Astrocyte (in vitro differentiated cells and primary cell): ENCODE data around the gene C2orf76.
A peak's percentile ranks its signal among the peaks of the same experiment; 100 is the strongest.

ENCODE experiments used
- CTCF ChIP-seq: IDR thresholded peaks from 2 replicates; pipeline ENCODE4 v1.5.1; 2011; ENCODE audit warnings: low read depth, mild to moderate bottlenecking, inconsistent platforms, low read length, moderate library complexity; ENCODE audit not compliant: insufficient read depth
- EZH2 ChIP-seq: IDR thresholded peaks from 2 replicates; pipeline ENCODE4 v1.6.1; 2012; ENCODE audit warnings: mild to moderate bottlenecking, low read length, inconsistent platforms; ENCODE audit not compliant: insufficient read depth

GRCh38 chr2:119290859-119291587 lies 75.6 kb downstream of the C2orf76 start:
- TF ChIP-seq CTCF (peak; percentile 75), EZH2 (no peak)
